HCT116 (cell line): Measurements from ENCODE around the gene CLIP2. TPM values are rescaled to one million over a fixed set of nuclear protein-coding genes. Genes with fewer than 3 reads are reported as not detected.
A peak's percentile ranks its signal among the peaks of the same experiment; 100 is the strongest.

Experiments used
- ATAC-seq: fragments of 200-7000 bp; cut with Tn5 transposase; 2 replicates; pipeline ENCODE4 v1.9.1; 2020; ENCODE audit warnings: mild to moderate bottlenecking, moderate library complexity
- BruUV-seq: library from RNA; stranded (reverse); fragments of 400-500 nt; replicated peaks from 2 replicates; lab custom pipeline; 2021; lab: Mats Ljungman, UMichigan
- CTCF ChIA-PET: fragments of 300-600 bp; sonication (Branson Sonifier 250); formaldehyde crosslinking; loops from one replicate; lab custom pipeline; 2021; ENCODE audit warnings: antibody characterized with exemption; lab: Charles Lee
- POLR2A ChIA-PET: fragments of 300-600, 350-600 bp; sonication (Branson Sonifier 250); formaldehyde crosslinking; loops from one replicate; lab custom pipeline; 2021; ENCODE audit warnings: antibody characterized with exemption; lab: Charles Lee
- RAD21 ChIA-PET, 2 experiments: fragments of 300-600 bp; sonication (Branson Sonifier 250); formaldehyde crosslinking; loops; one replicate each; lab custom pipeline; 2023; ENCODE audit warnings: low total read pairs in 2 of 2; ENCODE audit not compliant: uncharacterized antibody in 2 of 2, unreplicated experiment in 2 of 2, low non-redundant PET in 1 of 2; lab: Charles Lee
- DNase-seq: peaks from one replicate; pipeline ENCODE4 v3.0.0-alpha.2; 2010; ENCODE audit warnings: low read depth, low spot score
- H2AFZ ChIP-seq: fragments of 200-600 bp; shearing (Covaris generic), sonication (generic); 2 replicates; pipeline ENCODE4 v1.6.1; 2017; ENCODE audit warnings: low read depth, mixed run types, mixed read lengths, antibody characterized with exemption, low read length; ENCODE audit not compliant: poor library complexity, severe bottlenecking
- H3K27ac ChIP-seq: 2 replicates; pipeline ENCODE4 v1.5.1; 2012; ENCODE audit warnings: low read depth, low read length
- H3K27me3 ChIP-seq: fragments of 200-600 bp; sonication (generic); 2 replicates; pipeline ENCODE4 v1.6.1; 2016; ENCODE audit warnings: mixed run types, low read length, mixed read lengths; ENCODE audit not compliant: insufficient read depth
- H3K36me3 ChIP-seq, 2 experiments: fragments of 200-500 bp in 1 of 2; fragments of 200-600 bp in 1 of 2; sonication (Bioruptor generic) in 1 of 2; sonication (generic) in 1 of 2; 2 replicates each; pipeline versions ENCODE4 v1.5.1 to v1.6.1; 2014 to 2016; ENCODE audit warnings: low read length in 2 of 2, inconsistent platforms in 1 of 2, mixed read lengths in 1 of 2, mixed run types in 1 of 2; ENCODE audit not compliant: insufficient read depth in 2 of 2, control insufficient read depth in 1 of 2
- H3K4me1 ChIP-seq, 2 experiments: fragments of 200-600 bp in 1 of 2; sonication (generic) in 1 of 2; 2 replicates each; pipeline versions ENCODE4 v1.5.1 to v1.6.1; 2012 to 2017; ENCODE audit warnings: low read length in 2 of 2, inconsistent platforms in 1 of 2, mild to moderate bottlenecking in 1 of 2, mixed read lengths in 1 of 2, mixed run types in 1 of 2, moderate library complexity in 1 of 2; ENCODE audit not compliant: insufficient read depth in 2 of 2, control insufficient read depth in 1 of 2
- H3K4me2 ChIP-seq: fragments of 200-600 bp; sonication (generic); 2 replicates; pipeline ENCODE4 v1.6.1; 2017; ENCODE audit warnings: mixed run types, low read length, mixed read lengths
- H3K4me3 ChIP-seq, 2 experiments: fragments of 200-600 bp in 1 of 2; sonication (generic) in 1 of 2; replicated peaks in 1 of 2; 2 replicates each; pipeline ENCODE4 v1.5.1; 2011 to 2016; ENCODE audit warnings: low read length in 2 of 2, control low read depth in 1 of 2, low read depth in 1 of 2, mild to moderate bottlenecking in 1 of 2, mixed read lengths in 1 of 2, mixed run types in 1 of 2
- H3K79me2 ChIP-seq: fragments of 200-600 bp; sonication (generic); 2 replicates; pipeline ENCODE4 v1.6.1; 2017; ENCODE audit warnings: mild to moderate bottlenecking, mixed run types, low read length, moderate library complexity, mixed read lengths; ENCODE audit not compliant: insufficient read depth
- H3K9ac ChIP-seq: fragments of 200-600 bp; sonication (generic); 2 replicates; pipeline ENCODE4 v1.6.1; 2016; ENCODE audit warnings: low read length, mixed read lengths
- H3K9me2 ChIP-seq: fragments of 200-600 bp; sonication (generic), shearing (Covaris generic); 2 replicates; pipeline ENCODE4 v1.6.1; 2017; ENCODE audit warnings: mixed run types, mild to moderate bottlenecking, moderate library complexity; ENCODE audit not compliant: insufficient read depth
- H3K9me3 ChIP-seq, 2 experiments: fragments of 200-500 bp in 1 of 2; fragments of 200-600 bp in 1 of 2; sonication (Bioruptor generic) in 1 of 2; sonication (generic) in 1 of 2; 2 replicates each; pipeline ENCODE4 v1.6.1; 2014 to 2017; ENCODE audit warnings: low read length in 2 of 2, mixed read lengths in 2 of 2, inconsistent platforms in 1 of 2, low read depth in 1 of 2, mild to moderate bottlenecking in 1 of 2, mixed run types in 1 of 2, moderate library complexity in 1 of 2; ENCODE audit not compliant: control insufficient read depth in 1 of 2, insufficient read depth in 1 of 2
- H4K20me1 ChIP-seq: fragments of 200-600 bp; sonication (generic), shearing (Covaris generic); 2 replicates; pipeline ENCODE4 v1.6.1; 2017; ENCODE audit warnings: mixed run types, mild to moderate bottlenecking, moderate library complexity; ENCODE audit not compliant: insufficient read depth
- ATF3 ChIP-seq: IDR thresholded peaks from 2 replicates; pipeline ENCODE4 v1.6.1; 2012
- CBX3 ChIP-seq: IDR thresholded peaks from 2 replicates; pipeline ENCODE4 v1.6.1; 2012; ENCODE audit warnings: low read depth
- EGR1 ChIP-seq: IDR thresholded peaks from 2 replicates; pipeline ENCODE4 v1.6.1; 2012; ENCODE audit warnings: low read depth
- EZH2 ChIP-seq: fragments of 200-600 bp; sonication (generic); IDR thresholded peaks from 2 replicates; pipeline ENCODE4 v1.6.1; 2017; ENCODE audit warnings: antibody characterized with exemption, mixed run types
- EZH2phosphoT487 ChIP-seq: fragments of 200-600 bp; IDR thresholded peaks from 2 replicates; pipeline ENCODE4 v1.6.1; 2018; ENCODE audit warnings: antibody characterized with exemption, borderline replicate concordance
- POLR2A ChIP-seq: IDR thresholded peaks from 2 replicates; pipeline ENCODE4 v1.7.0; 2011; ENCODE audit warnings: borderline replicate concordance; ENCODE audit not compliant: insufficient read depth, insufficient read length; ENCODE audit errors: extremely low read depth
- POLR2AphosphoS5 ChIP-seq: IDR thresholded peaks from 2 replicates; pipeline ENCODE4 v1.6.1; 2011; ENCODE audit warnings: mild to moderate bottlenecking, low read depth, low read length, moderate library complexity
- RAD21 ChIP-seq: IDR thresholded peaks from 2 replicates; pipeline ENCODE4 v1.6.1; 2012; ENCODE audit warnings: low read depth, mild to moderate bottlenecking
- REST ChIP-seq: IDR thresholded peaks from 2 replicates; pipeline ENCODE4 v1.6.1; 2012; ENCODE audit warnings: low read depth
- SIN3A ChIP-seq: IDR thresholded peaks from 2 replicates; pipeline ENCODE4 v1.6.1; 2012; ENCODE audit warnings: low read depth
- SP1 ChIP-seq: IDR thresholded peaks from 2 replicates; pipeline ENCODE4 v1.6.1; 2012; ENCODE audit warnings: low read depth
- TCF7L2 ChIP-seq: IDR thresholded peaks from 2 replicates; pipeline ENCODE4 v1.7.0; 2011; ENCODE audit warnings: borderline replicate concordance, inconsistent platforms; ENCODE audit not compliant: insufficient read depth, insufficient read length; ENCODE audit errors: extremely low read depth
- YY1 ChIP-seq: IDR thresholded peaks from 2 replicates; pipeline ENCODE4 v1.6.1; 2011; ENCODE audit warnings: low read length, low read depth, moderate library complexity, mild to moderate bottlenecking; ENCODE audit not compliant: insufficient replicate concordance; ENCODE audit errors: extremely low read depth
- ZFX ChIP-seq: fragments of 450-650 bp; IDR thresholded peaks from 2 replicates; pipeline ENCODE4 v1.6.1; 2017
- intact Hi-C: fragments of 100-400 bp; cut with micrococcal nuclease; formaldehyde crosslinking; loops from 2 replicates; pipeline ENCODE4 v1.10.0; 2022
- total RNA-seq: library from RNA; stranded (reverse); gene quantifications from one replicate; pipeline ENCODE4 v1.2.1, GENCODE V29; 2021; ENCODE audit not compliant: unreplicated experiment

CLIP2 gene
- total RNA-seq, 1 experiment from 2014 or later: 40.1 TPM

GRCh38 chr7:74286131-74286530, 3.1 kb upstream of the CLIP2 start (continued):
- no peak for TF ChIP-seq REST
- TF ChIP-seq POLR2AphosphoS5: no peak
- TF ChIP-seq YY1: no peak
- no peak for TF ChIP-seq EZH2phosphoT487
- TF ChIP-seq SIN3A: no peak
- no peak for TF ChIP-seq SP1

GRCh38 chr7:74287303-74288033, 1.7 kb upstream of the CLIP2 start:
- Histone ChIP-seq H3K36me3 (no peaks in the 10 kb centered on the region), H3K9me2 (no peaks in the 10 kb centered on the region), H3K79me2 (peaks cover 29% of the 10 kb centered on the region), H2AFZ (no peak overlapping the region), H3K27me3 (no peaks in the 10 kb centered on the region), H3K9ac (no peak overlapping the region), H4K20me1 (no peaks in the 10 kb centered on the region), H3K9me3 (no peaks in the 10 kb centered on the region), H3K4me3 (no peak overlapping the region), H3K4me1 (peaks cover 36 to 63% of the 10 kb centered on the region in 2 experiments), H3K4me2 (peak overlapping the region; percentile 100; the same call in 1 of the 2 replicates), H3K27ac (no peak overlapping the region)
- RAD21 ChIA-PET: interaction anchor here in 1 of 2 experiments (0.5 kb wide), 1 partner anchor 18 kb away, joined by 4 read pairs; no protein-coding TSS in a partner anchor
- ATAC-seq (no peak), DNase-seq (no peak)
- CTCF ChIA-PET: interaction anchor here (3.1 kb wide), 1 partner anchor 12 kb away, joined by 18 read pairs; no protein-coding TSS in a partner anchor
- POLR2A ChIA-PET: interaction anchor here (1.2 to 2.2 kb wide), 2 partner anchors 8 to 17 kb away, joined by 3 to 9 read pairs; no protein-coding TSS in a partner anchor
- BruUV-seq: no TSS peak
- intact Hi-C loops: no loop called here
- TF ChIP-seq POLR2A: no peak
- no peak for TF ChIP-seq RAD21
- no peak for TF ChIP-seq POLR2AphosphoS5
- TF ChIP-seq YY1: no peak
- no peak for TF ChIP-seq CBX3
- no peak for TF ChIP-seq EGR1
- no peak for TF ChIP-seq TCF7L2
- TF ChIP-seq REST: no peak
- TF ChIP-seq EZH2: no peak
- TF ChIP-seq ATF3: no peak
- no peak for TF ChIP-seq EZH2phosphoT487
- TF ChIP-seq ZFX: no peak
- no peak for TF ChIP-seq SP1
